HCT116 (cell line): ENCODE results near the gene LCOR. TPM values are rescaled to one million over a fixed set of nuclear protein-coding genes. Genes with fewer than 3 reads are reported as not detected.

Source experiments
- ATAC-seq: fragments of 200-7000 bp; cut with Tn5 transposase; 2 replicates; pipeline ENCODE4 v1.9.1; 2020; ENCODE audit warnings: mild to moderate bottlenecking, moderate library complexity
- BruUV-seq: library from RNA; stranded (reverse); fragments of 400-500 nt; replicated peaks from 2 replicates; lab custom pipeline; 2021; lab: Mats Ljungman, UMichigan
- CTCF ChIA-PET: fragments of 300-600 bp; sonication (Branson Sonifier 250); formaldehyde crosslinking; loops from one replicate; lab custom pipeline; 2021; ENCODE audit warnings: antibody characterized with exemption; lab: Charles Lee
- POLR2A ChIA-PET: fragments of 300-600, 350-600 bp; sonication (Branson Sonifier 250); formaldehyde crosslinking; loops from one replicate; lab custom pipeline; 2021; ENCODE audit warnings: antibody characterized with exemption; lab: Charles Lee
- RAD21 ChIA-PET, 2 experiments: fragments of 300-600 bp; sonication (Branson Sonifier 250); formaldehyde crosslinking; loops; one replicate each; lab custom pipeline; 2023; ENCODE audit warnings: low total read pairs in 2 of 2; ENCODE audit not compliant: uncharacterized antibody in 2 of 2, unreplicated experiment in 2 of 2, low non-redundant PET in 1 of 2; lab: Charles Lee
- DNase-seq: peaks from one replicate; pipeline ENCODE4 v3.0.0-alpha.2; 2010; ENCODE audit warnings: low read depth, low spot score
- H2AFZ ChIP-seq: fragments of 200-600 bp; shearing (Covaris generic), sonication (generic); 2 replicates; pipeline ENCODE4 v1.6.1; 2017; ENCODE audit warnings: low read depth, mixed run types, mixed read lengths, antibody characterized with exemption, low read length; ENCODE audit not compliant: poor library complexity, severe bottlenecking
- H3K27ac ChIP-seq: 2 replicates; pipeline ENCODE4 v1.5.1; 2012; ENCODE audit warnings: low read depth, low read length
- H3K27me3 ChIP-seq: fragments of 200-600 bp; sonication (generic); 2 replicates; pipeline ENCODE4 v1.6.1; 2016; ENCODE audit warnings: mixed run types, low read length, mixed read lengths; ENCODE audit not compliant: insufficient read depth
- H3K36me3 ChIP-seq, 2 experiments: fragments of 200-500 bp in 1 of 2; fragments of 200-600 bp in 1 of 2; sonication (Bioruptor generic) in 1 of 2; sonication (generic) in 1 of 2; 2 replicates each; pipeline versions ENCODE4 v1.5.1 to v1.6.1; 2014 to 2016; ENCODE audit warnings: low read length in 2 of 2, inconsistent platforms in 1 of 2, mixed read lengths in 1 of 2, mixed run types in 1 of 2; ENCODE audit not compliant: insufficient read depth in 2 of 2, control insufficient read depth in 1 of 2
- H3K4me1 ChIP-seq, 2 experiments: fragments of 200-600 bp in 1 of 2; sonication (generic) in 1 of 2; 2 replicates each; pipeline versions ENCODE4 v1.5.1 to v1.6.1; 2012 to 2017; ENCODE audit warnings: low read length in 2 of 2, inconsistent platforms in 1 of 2, mild to moderate bottlenecking in 1 of 2, mixed read lengths in 1 of 2, mixed run types in 1 of 2, moderate library complexity in 1 of 2; ENCODE audit not compliant: insufficient read depth in 2 of 2, control insufficient read depth in 1 of 2
- H3K4me2 ChIP-seq: fragments of 200-600 bp; sonication (generic); 2 replicates; pipeline ENCODE4 v1.6.1; 2017; ENCODE audit warnings: mixed run types, low read length, mixed read lengths
- H3K4me3 ChIP-seq, 2 experiments: fragments of 200-600 bp in 1 of 2; sonication (generic) in 1 of 2; replicated peaks in 1 of 2; 2 replicates each; pipeline ENCODE4 v1.5.1; 2011 to 2016; ENCODE audit warnings: low read length in 2 of 2, control low read depth in 1 of 2, low read depth in 1 of 2, mild to moderate bottlenecking in 1 of 2, mixed read lengths in 1 of 2, mixed run types in 1 of 2
- H3K79me2 ChIP-seq: fragments of 200-600 bp; sonication (generic); 2 replicates; pipeline ENCODE4 v1.6.1; 2017; ENCODE audit warnings: mild to moderate bottlenecking, mixed run types, low read length, moderate library complexity, mixed read lengths; ENCODE audit not compliant: insufficient read depth
- H3K9ac ChIP-seq: fragments of 200-600 bp; sonication (generic); 2 replicates; pipeline ENCODE4 v1.6.1; 2016; ENCODE audit warnings: low read length, mixed read lengths
- H3K9me2 ChIP-seq: fragments of 200-600 bp; sonication (generic), shearing (Covaris generic); 2 replicates; pipeline ENCODE4 v1.6.1; 2017; ENCODE audit warnings: mixed run types, mild to moderate bottlenecking, moderate library complexity; ENCODE audit not compliant: insufficient read depth
- H3K9me3 ChIP-seq, 2 experiments: fragments of 200-500 bp in 1 of 2; fragments of 200-600 bp in 1 of 2; sonication (Bioruptor generic) in 1 of 2; sonication (generic) in 1 of 2; 2 replicates each; pipeline ENCODE4 v1.6.1; 2014 to 2017; ENCODE audit warnings: low read length in 2 of 2, mixed read lengths in 2 of 2, inconsistent platforms in 1 of 2, low read depth in 1 of 2, mild to moderate bottlenecking in 1 of 2, mixed run types in 1 of 2, moderate library complexity in 1 of 2; ENCODE audit not compliant: control insufficient read depth in 1 of 2, insufficient read depth in 1 of 2
- H4K20me1 ChIP-seq: fragments of 200-600 bp; sonication (generic), shearing (Covaris generic); 2 replicates; pipeline ENCODE4 v1.6.1; 2017; ENCODE audit warnings: mixed run types, mild to moderate bottlenecking, moderate library complexity; ENCODE audit not compliant: insufficient read depth
- CBX3 ChIP-seq: IDR thresholded peaks from 2 replicates; pipeline ENCODE4 v1.6.1; 2012; ENCODE audit warnings: low read depth
- CEBPB ChIP-seq: IDR thresholded peaks from 2 replicates; pipeline ENCODE4 v1.6.1; 2012; ENCODE audit warnings: low read depth
- ELF1 ChIP-seq: IDR thresholded peaks from 2 replicates; pipeline ENCODE4 v1.6.1; 2012; ENCODE audit warnings: low read depth, borderline replicate concordance
- EZH2phosphoT487 ChIP-seq: fragments of 200-600 bp; IDR thresholded peaks from 2 replicates; pipeline ENCODE4 v1.6.1; 2018; ENCODE audit warnings: antibody characterized with exemption, borderline replicate concordance
- JUND ChIP-seq: IDR thresholded peaks from 2 replicates; pipeline ENCODE4 v1.6.1; 2012
- POLR2A ChIP-seq: IDR thresholded peaks from 2 replicates; pipeline ENCODE4 v1.7.0; 2011; ENCODE audit warnings: borderline replicate concordance; ENCODE audit not compliant: insufficient read depth, insufficient read length; ENCODE audit errors: extremely low read depth
- RAD21 ChIP-seq: IDR thresholded peaks from 2 replicates; pipeline ENCODE4 v1.6.1; 2012; ENCODE audit warnings: low read depth, mild to moderate bottlenecking
- SIN3A ChIP-seq: IDR thresholded peaks from 2 replicates; pipeline ENCODE4 v1.6.1; 2012; ENCODE audit warnings: low read depth
- SP1 ChIP-seq: IDR thresholded peaks from 2 replicates; pipeline ENCODE4 v1.6.1; 2012; ENCODE audit warnings: low read depth
- SRF ChIP-seq: IDR thresholded peaks from 2 replicates; pipeline ENCODE4 v1.6.1; 2012; ENCODE audit warnings: low read depth
- TCF7L2 ChIP-seq: IDR thresholded peaks from 2 replicates; pipeline ENCODE4 v1.7.0; 2011; ENCODE audit warnings: borderline replicate concordance, inconsistent platforms; ENCODE audit not compliant: insufficient read depth, insufficient read length; ENCODE audit errors: extremely low read depth
- YY1 ChIP-seq: IDR thresholded peaks from 2 replicates; pipeline ENCODE4 v1.6.1; 2011; ENCODE audit warnings: low read length, low read depth, moderate library complexity, mild to moderate bottlenecking; ENCODE audit not compliant: insufficient replicate concordance; ENCODE audit errors: extremely low read depth
- ZNF274 ChIP-seq: fragments of 200-500 bp; sonication (Bioruptor generic); IDR thresholded peaks from 2 replicates; pipeline ENCODE4 v1.6.1; 2014; ENCODE audit warnings: mild to moderate bottlenecking, low read depth, low read length, inconsistent platforms
- intact Hi-C: fragments of 100-400 bp; cut with micrococcal nuclease; formaldehyde crosslinking; loops from 2 replicates; pipeline ENCODE4 v1.10.0; 2022
- total RNA-seq: library from RNA; stranded (reverse); gene quantifications from one replicate; pipeline ENCODE4 v1.2.1, GENCODE V29; 2021; ENCODE audit not compliant: unreplicated experiment
- TF ChIP-seq, protein P1 (sequence below): IDR thresholded peaks from 2 replicates; pipeline ENCODE4 v1.6.1; 2012; ENCODE audit warnings: low read depth
- TF ChIP-seq, protein P2 (sequence below): IDR thresholded peaks from 2 replicates; pipeline ENCODE4 v1.6.1; 2012

Gene LCOR
- total RNA-seq, 1 experiment from 2014 or later: 59.9 TPM

- POLR2A ChIA-PET: no interaction called here
- Histone ChIP-seq H3K9me2 (no peaks in the 10 kb centered on the region), H3K27ac (no peak overlapping the region), H3K36me3 (no peaks in the 10 kb centered on the region), H3K4me1 (no peaks in the 10 kb centered on the region), H3K4me3 (no peak overlapping the region), H2AFZ (no peak overlapping the region), H4K20me1 (no peaks in the 10 kb centered on the region), H3K9me3 (no peaks in the 10 kb centered on the region), H3K9ac (no peak overlapping the region), H3K79me2 (no peaks in the 10 kb centered on the region), H3K27me3 (no peaks in the 10 kb centered on the region), H3K4me2 (no peak overlapping the region)
- DNase-seq (no peak), ATAC-seq (no peak)
- intact Hi-C loops: no loop called here
- CTCF ChIA-PET: interaction anchor here (1.3 kb wide), 1 partner anchor 12 kb away, joined by 6 read pairs; no protein-coding TSS in a partner anchor
- no peak for TF ChIP-seq ZNF274
- RAD21 ChIA-PET: no interaction called here
- BruUV-seq: no TSS peak
Measured at GRCh38 chr10:97013568-97013967, 181.5 kb downstream of the LCOR start.

- TF ChIP-seq TCF7L2 (no peak), YY1 (no peak), ZNF274 (no peak), CEBPB (no peak), RAD21 (no peak), CBX3 (no peak), ELF1 (no peak), SIN3A (no peak), JUND (no peak), SP1 (no peak), EZH2phosphoT487 (no peak), SRF (no peak), POLR2A (no peak)
- TF ChIP-seq, protein P1, sequence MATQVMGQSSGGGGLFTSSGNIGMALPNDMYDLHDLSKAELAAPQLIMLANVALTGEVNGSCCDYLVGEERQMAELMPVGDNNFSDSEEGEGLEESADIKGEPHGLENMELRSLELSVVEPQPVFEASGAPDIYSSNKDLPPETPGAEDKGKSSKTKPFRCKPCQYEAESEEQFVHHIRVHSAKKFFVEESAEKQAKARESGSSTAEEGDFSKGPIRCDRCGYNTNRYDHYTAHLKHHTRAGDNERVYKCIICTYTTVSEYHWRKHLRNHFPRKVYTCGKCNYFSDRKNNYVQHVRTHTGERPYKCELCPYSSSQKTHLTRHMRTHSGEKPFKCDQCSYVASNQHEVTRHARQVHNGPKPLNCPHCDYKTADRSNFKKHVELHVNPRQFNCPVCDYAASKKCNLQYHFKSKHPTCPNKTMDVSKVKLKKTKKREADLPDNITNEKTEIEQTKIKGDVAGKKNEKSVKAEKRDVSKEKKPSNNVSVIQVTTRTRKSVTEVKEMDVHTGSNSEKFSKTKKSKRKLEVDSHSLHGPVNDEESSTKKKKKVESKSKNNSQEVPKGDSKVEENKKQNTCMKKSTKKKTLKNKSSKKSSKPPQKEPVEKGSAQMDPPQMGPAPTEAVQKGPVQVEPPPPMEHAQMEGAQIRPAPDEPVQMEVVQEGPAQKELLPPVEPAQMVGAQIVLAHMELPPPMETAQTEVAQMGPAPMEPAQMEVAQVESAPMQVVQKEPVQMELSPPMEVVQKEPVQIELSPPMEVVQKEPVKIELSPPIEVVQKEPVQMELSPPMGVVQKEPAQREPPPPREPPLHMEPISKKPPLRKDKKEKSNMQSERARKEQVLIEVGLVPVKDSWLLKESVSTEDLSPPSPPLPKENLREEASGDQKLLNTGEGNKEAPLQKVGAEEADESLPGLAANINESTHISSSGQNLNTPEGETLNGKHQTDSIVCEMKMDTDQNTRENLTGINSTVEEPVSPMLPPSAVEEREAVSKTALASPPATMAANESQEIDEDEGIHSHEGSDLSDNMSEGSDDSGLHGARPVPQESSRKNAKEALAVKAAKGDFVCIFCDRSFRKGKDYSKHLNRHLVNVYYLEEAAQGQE: no peak
- TF ChIP-seq, protein P2, sequence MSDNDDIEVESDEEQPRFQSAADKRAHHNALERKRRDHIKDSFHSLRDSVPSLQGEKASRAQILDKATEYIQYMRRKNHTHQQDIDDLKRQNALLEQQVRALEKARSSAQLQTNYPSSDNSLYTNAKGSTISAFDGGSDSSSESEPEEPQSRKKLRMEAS: no peak
- no peak for ATAC-seq
- Histone ChIP-seq H3K4me3 (no peak overlapping the region), H3K9me3 (no peaks in the 10 kb centered on the region), H3K79me2 (no peaks in the 10 kb centered on the region), H3K27me3 (no peaks in the 10 kb centered on the region), H2AFZ (no peak overlapping the region), H3K27ac (no peak overlapping the region), H4K20me1 (no peaks in the 10 kb centered on the region), H3K9ac (no peak overlapping the region), H3K9me2 (no peaks in the 10 kb centered on the region), H3K36me3 (no peaks in the 10 kb centered on the region), H3K4me1 (no peaks in the 10 kb centered on the region), H3K4me2 (no peak overlapping the region)
- intact Hi-C loops: no loop called here
- ChIA-PET RAD21 (no interaction called here), POLR2A (no interaction called here), CTCF (no interaction called here)
- DNase-seq: no peak
- BruUV-seq: no TSS peak
Measured at GRCh38 chr10:97013983-97014382, 181.9 kb downstream of the LCOR start.
